ENCODE measurements around the gene PTPRG. TPM values are rescaled to one million over a fixed set of nuclear protein-coding genes. Genes with fewer than 3 reads are reported as not detected.

The PTPRG gene
- total RNA-seq (10 to 100 TPM; 11.2 to 35.6 TPM), polyA plus RNA-seq (1 to 10 TPM; 3.6 to 5.1 TPM)

GRCh38 chr3:61561374-61562041 lies at the start of gene PTPRG:
Gene PTPRG, plus strand, starts transcription at chr3:61561571. Its CDS starts 717 bp downstream, at chr3:61562288.
- Histone ChIP-seq H3K4me1 (ENCODE audit: control insufficient read depth in 4 of 4, insufficient read depth in 4 of 4, low read length in 3 of 4) (peaks cover 0 to 27% (median 19%) of the 10 kb centered on the region in 4 donors), H3K27ac (ENCODE audit: low read depth in 1 of 2, low read length in 2 of 2) (peak within 1 kb of the TSS; percentile 91 to 95), H3K4me3 (ENCODE audit: low read depth in 1 of 3, low read length in 3 of 3) (peak within 1 kb of the TSS; percentile 70 to 93 (median 86)), H3K9me3 (ENCODE audit: control insufficient read depth in 4 of 4, low read length in 3 of 4) (no peaks in the 10 kb centered on the region), H3K36me3 (ENCODE audit: control insufficient read depth in 4 of 4, insufficient read depth in 3 of 4, low read depth in 1 of 4, low read length in 3 of 4) (no peaks in the 10 kb centered on the region), H3K27me3 (ENCODE audit: control insufficient read depth in 4 of 4, insufficient read depth in 4 of 4, low read length in 3 of 4) (no peaks in the 10 kb centered on the region), H3K9ac (ENCODE audit: low read depth in 1 of 2, low read length in 2 of 2) (peak within 1 kb of the TSS; percentile 82 to 94)
- peak; percentile 72 for DNase-seq (ENCODE audit: low spot score)
- WGBS: under 1% methylated on average over 74 of the region's 74 CpGs
- TF ChIP-seq TAF1 (conservative IDR thresholded peaks at IDR 0.05) (peak; percentile 11), YY1 (IDR thresholded peaks at IDR 0.05) (peak; percentile 64), NR2F2 (IDR thresholded peaks at IDR 0.05) (no peak), HNF4G (IDR thresholded peaks at IDR 0.05) (no peak), GABPA (IDR thresholded peaks at IDR 0.05 in 1 of 2, conservative IDR thresholded peaks at IDR 0.05 in 1 of 2) (peak in 1 of 2 donors; percentile 15), FOXA2 (IDR thresholded peaks at IDR 0.05) (no peak), HNF4A (conservative IDR thresholded peaks at IDR 0.05) (no peak), CTCF (IDR thresholded peaks at IDR 0.05; ENCODE audit: low read depth, low read length, missing input control) (no peak), SP1 (IDR thresholded peaks at IDR 0.05) (no peak), RAD21 (IDR thresholded peaks at IDR 0.05) (peak in 1 of 2 donors; percentile 32), EGR1 (IDR thresholded peaks at IDR 0.05; ENCODE audit: low read depth in 2 of 2) (no peak), FOXA1 (IDR thresholded peaks at IDR 0.05) (no peak), RXRA (IDR thresholded peaks at IDR 0.05) (no peak), JUND (IDR thresholded peaks at IDR 0.05) (no peak), ATF3 (IDR thresholded peaks at IDR 0.05) (no peak)
- TF ChIP-seq, protein P1, sequence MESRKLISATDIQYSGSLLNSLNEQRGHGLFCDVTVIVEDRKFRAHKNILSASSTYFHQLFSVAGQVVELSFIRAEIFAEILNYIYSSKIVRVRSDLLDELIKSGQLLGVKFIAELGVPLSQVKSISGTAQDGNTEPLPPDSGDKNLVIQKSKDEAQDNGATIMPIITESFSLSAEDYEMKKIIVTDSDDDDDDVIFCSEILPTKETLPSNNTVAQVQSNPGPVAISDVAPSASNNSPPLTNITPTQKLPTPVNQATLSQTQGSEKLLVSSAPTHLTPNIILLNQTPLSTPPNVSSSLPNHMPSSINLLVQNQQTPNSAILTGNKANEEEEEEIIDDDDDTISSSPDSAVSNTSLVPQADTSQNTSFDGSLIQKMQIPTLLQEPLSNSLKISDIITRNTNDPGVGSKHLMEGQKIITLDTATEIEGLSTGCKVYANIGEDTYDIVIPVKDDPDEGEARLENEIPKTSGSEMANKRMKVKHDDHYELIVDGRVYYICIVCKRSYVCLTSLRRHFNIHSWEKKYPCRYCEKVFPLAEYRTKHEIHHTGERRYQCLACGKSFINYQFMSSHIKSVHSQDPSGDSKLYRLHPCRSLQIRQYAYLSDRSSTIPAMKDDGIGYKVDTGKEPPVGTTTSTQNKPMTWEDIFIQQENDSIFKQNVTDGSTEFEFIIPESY (IDR thresholded peaks at IDR 0.05): no peak
- TF ChIP-seq, protein P2, sequence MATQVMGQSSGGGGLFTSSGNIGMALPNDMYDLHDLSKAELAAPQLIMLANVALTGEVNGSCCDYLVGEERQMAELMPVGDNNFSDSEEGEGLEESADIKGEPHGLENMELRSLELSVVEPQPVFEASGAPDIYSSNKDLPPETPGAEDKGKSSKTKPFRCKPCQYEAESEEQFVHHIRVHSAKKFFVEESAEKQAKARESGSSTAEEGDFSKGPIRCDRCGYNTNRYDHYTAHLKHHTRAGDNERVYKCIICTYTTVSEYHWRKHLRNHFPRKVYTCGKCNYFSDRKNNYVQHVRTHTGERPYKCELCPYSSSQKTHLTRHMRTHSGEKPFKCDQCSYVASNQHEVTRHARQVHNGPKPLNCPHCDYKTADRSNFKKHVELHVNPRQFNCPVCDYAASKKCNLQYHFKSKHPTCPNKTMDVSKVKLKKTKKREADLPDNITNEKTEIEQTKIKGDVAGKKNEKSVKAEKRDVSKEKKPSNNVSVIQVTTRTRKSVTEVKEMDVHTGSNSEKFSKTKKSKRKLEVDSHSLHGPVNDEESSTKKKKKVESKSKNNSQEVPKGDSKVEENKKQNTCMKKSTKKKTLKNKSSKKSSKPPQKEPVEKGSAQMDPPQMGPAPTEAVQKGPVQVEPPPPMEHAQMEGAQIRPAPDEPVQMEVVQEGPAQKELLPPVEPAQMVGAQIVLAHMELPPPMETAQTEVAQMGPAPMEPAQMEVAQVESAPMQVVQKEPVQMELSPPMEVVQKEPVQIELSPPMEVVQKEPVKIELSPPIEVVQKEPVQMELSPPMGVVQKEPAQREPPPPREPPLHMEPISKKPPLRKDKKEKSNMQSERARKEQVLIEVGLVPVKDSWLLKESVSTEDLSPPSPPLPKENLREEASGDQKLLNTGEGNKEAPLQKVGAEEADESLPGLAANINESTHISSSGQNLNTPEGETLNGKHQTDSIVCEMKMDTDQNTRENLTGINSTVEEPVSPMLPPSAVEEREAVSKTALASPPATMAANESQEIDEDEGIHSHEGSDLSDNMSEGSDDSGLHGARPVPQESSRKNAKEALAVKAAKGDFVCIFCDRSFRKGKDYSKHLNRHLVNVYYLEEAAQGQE (IDR thresholded peaks at IDR 0.05): peak; percentile 61
- TF ChIP-seq, protein P3, sequence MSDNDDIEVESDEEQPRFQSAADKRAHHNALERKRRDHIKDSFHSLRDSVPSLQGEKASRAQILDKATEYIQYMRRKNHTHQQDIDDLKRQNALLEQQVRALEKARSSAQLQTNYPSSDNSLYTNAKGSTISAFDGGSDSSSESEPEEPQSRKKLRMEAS (IDR thresholded peaks at IDR 0.05): peak; percentile 52

Data from liver (tissue), 9 donors.